ENCODE measurements around the gene FAM107A.
A peak's percentile ranks its signal among the peaks of the same experiment; 100 is the strongest.
"Not testable (repeated sequence)": the region's sequence is repeated elsewhere in the genome, so short reads cannot be mapped to it uniquely, and the experiment has no call there.

FAM107A gene

GRCh38 chr3:58529516-58530353 lies 47.5 kb downstream of the FAM107A start:
- DNase-seq (ENCODE audit: low read depth), result no peak
- H3K4me3 ChIP-seq (ENCODE audit: control insufficient read depth, low read depth, low read length), result no peak overlapping the region
- TF ChIP-seq CTCF (IDR thresholded peaks at IDR 0.05; ENCODE audit: control insufficient read depth, insufficient read depth, low read depth, low read length, missing control alignments), result peak; percentile 47

- no peak overlapping the region for H3K4me3 ChIP-seq (ENCODE audit: control insufficient read depth, low read depth, low read length)
- no peak for DNase-seq (ENCODE audit: low read depth)
- no peak for TF ChIP-seq CTCF (IDR thresholded peaks at IDR 0.05; ENCODE audit: control insufficient read depth, insufficient read depth, low read depth, low read length, missing control alignments)
These were observed 48.6 kb downstream of the FAM107A start for GRCh38 chr3:58528629-58529028.

DNA sequence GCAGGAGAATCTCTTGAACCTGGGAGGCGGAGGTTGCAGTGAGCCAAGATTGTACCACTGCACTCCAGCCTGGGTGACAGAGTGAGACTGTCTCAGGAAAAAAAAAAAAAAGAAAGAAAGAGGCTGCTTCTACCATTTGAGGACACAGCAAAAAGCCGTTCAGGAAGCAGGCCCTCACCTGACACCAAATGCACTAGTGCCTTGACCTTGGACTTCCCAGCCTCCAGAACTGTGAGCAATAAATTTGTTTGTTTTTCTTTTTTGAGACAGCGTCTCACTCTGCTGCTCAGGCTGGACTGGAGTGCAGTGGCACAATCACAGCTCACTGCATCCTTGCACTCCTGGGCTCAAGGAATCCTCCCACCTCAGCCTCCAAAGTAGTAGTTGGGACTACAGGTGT lies 49.8 kb downstream of the FAM107A start:
- DNase-seq (ENCODE audit: low read depth); H3K4me3 ChIP-seq (ENCODE audit: control insufficient read depth, low read depth, low read length): not testable (repeated sequence)

- TF ChIP-seq CTCF (IDR thresholded peaks at IDR 0.05; ENCODE audit: control insufficient read depth, insufficient read depth, low read depth, low read length, missing control alignments), result no peak
- DNase-seq (ENCODE audit: low read depth), result peak; percentile 81
- H3K4me3 ChIP-seq (ENCODE audit: control insufficient read depth, low read depth, low read length), result no peak overlapping the region
These were observed 50.7 kb downstream of the FAM107A start for GRCh38 chr3:58526515-58526957.

DNA sequence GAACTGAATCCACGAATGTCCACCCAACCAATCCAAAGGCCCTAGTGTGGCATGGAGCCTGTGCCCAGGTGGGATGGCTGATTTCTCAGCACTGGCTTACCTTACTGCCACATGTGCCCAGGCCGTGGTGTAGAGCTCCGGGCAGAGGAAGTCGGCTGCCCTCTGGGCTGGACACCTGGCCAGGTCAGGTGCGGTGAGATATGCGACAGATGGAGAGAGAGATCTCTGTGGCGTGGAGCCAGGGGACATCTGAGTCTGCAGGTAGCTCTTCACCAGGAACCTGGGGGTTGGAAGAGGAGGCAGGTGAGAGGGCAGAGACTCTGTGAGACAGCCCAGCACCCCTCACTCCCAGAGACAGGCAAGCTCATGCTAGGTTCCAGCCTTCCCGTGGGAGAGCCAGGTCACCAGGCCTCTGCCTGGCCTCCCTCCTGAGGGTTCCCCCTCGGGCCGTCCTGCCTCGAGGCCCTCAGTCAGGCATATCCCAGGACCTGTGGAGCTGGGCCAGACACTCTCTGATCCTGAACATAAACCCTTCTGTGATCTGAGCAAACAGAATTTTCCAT lies 52.8 kb downstream of the FAM107A start:
- TF ChIP-seq CTCF (IDR thresholded peaks at IDR 0.05; ENCODE audit: control insufficient read depth, insufficient read depth, low read depth, low read length, missing control alignments), result no peak
- no peak overlapping the region for H3K4me3 ChIP-seq (ENCODE audit: control insufficient read depth, low read depth, low read length)
- DNase-seq (ENCODE audit: low read depth), result no peak

DNA sequence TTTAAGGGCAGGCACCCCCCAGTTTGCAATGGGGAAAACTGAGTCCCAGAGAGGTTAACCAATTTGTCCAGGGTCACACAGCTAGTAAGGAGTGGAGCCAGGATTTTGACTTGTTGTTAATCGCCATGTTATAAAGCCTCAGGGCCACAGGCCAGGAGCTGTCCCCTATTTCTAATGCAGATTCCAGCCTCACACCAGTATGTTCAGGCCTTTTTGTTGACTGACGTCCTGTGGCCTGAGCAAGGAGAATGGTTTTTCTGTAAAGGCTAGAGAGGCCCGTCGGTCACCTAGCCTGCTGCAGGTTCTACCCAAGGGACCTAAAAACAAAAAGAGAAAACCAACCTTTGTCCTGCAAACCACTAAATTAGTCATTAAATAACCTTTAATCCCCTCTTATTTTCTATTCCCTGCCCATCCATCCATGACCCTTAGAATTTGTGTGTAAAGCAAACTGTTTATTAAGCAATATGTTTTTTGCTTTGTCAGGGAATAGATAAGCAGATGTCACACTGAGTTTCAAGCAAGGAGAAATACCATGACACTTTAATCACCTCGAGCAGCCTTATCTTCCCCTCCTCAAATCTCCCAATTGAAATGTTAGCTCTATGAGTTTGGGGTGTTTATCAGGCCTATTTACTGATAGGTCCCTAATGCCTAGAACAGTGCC lies 54.3 kb downstream of the FAM107A start:
- DNase-seq (ENCODE audit: low read depth), result no peak
- no peak for TF ChIP-seq CTCF (IDR thresholded peaks at IDR 0.05; ENCODE audit: control insufficient read depth, insufficient read depth, low read depth, low read length, missing control alignments)
- no peak overlapping the region for H3K4me3 ChIP-seq (ENCODE audit: control insufficient read depth, low read depth, low read length)
